GM19467 (cell line): Measurements from ENCODE around the gene RPL41.

Experiments used
- ATAC-seq: cut with Tn5 transposase; IDR thresholded peaks from one replicate; pipeline ENCODE4 v1.9.1; 2021; ENCODE audit warnings: mild to moderate bottlenecking, moderate library complexity; ENCODE audit not compliant: unreplicated experiment

The RPL41 gene

DNA sequence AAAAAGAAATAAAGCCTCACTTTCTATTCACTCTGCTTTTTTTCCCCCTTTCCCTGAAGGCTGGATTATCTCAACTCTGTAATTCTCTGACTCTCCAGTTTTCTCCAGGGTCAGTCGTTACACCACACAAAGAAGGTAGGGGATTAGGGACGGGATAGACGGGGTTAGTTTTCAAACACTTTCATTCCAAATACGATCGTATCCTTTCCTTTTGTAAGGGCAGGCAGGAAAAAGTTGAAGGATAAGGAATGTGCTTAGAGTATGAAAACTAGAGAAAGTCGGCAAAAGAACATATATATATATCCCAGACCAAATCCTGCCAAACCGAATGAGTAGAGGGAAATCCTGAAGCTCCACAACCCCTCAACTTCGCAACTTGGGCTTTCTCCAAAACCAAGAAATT is 11.1 kb downstream of the RPL41 start:
- no peak for ATAC-seq

DNA sequence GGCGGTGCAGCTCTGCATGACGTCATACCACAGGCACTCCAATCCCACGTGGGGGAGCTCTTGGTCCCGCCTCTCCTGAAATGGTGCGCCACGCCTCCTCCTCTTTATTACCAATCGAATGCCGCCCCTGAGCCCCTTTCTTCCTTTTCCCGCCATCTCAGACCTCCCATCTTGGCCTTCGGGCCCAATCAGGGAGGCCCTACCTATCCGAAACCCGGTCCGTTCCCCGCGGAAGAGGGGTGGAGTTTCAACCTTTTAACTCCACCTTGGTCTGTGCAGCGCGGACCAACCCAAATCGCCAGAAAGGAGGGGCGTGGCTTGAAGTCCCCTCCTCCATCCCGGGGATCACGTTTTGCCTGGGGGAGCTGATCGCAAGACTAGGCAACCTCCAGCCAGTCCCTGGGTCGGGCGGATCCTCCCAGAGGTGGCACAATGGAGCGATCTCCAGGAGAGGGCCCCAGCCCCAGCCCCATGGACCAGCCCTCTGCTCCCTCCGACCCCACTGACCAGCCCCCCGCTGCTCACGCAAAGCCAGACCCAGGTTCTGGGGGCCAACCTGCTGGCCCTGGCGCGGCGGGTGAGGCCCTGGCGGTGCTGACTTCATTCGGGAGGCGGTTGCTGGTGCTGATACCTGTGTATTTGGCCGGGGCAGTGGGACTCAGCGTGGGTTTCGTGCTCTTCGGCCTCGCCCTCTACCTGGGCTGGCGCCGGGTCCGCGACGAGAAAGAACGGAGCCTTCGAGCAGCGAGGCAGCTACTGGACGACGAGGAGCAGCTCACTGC is 11.6 kb downstream of the RPL41 start, which contains the start of gene ESYT1:
Gene ESYT1 (plus strand): TSS at position 380 of the 782 bp plus-strand sequence. CDS start 53 bp downstream, at position 433.
- ATAC-seq, result peak; percentile 83

DNA sequence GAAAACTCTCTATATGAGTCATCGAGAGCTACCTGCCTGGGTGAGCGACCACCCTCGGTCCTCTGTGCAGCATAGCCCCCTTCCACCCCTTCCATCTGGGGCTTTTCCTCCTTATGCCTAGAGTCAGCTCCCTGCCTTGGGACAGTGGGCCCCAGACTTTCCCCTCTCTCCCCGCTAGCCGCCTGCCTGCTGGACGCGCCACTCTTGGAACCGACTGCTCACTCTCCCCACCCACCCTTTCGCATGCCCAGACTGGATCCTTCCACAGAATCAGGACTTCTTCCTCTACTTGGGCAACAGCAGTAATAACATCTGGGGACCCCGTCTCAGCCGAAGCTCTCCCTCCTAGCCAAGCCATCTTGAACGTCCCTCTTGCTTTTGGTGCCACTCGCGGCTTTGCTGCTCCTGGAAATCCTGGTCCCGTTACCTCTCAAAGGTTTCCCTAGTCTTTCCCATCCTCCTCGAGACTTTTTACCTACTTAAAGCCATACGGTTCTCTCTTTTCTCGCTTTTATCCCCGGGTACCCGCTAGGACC is 12.3 kb downstream of the RPL41 start:
- no peak for ATAC-seq

DNA sequence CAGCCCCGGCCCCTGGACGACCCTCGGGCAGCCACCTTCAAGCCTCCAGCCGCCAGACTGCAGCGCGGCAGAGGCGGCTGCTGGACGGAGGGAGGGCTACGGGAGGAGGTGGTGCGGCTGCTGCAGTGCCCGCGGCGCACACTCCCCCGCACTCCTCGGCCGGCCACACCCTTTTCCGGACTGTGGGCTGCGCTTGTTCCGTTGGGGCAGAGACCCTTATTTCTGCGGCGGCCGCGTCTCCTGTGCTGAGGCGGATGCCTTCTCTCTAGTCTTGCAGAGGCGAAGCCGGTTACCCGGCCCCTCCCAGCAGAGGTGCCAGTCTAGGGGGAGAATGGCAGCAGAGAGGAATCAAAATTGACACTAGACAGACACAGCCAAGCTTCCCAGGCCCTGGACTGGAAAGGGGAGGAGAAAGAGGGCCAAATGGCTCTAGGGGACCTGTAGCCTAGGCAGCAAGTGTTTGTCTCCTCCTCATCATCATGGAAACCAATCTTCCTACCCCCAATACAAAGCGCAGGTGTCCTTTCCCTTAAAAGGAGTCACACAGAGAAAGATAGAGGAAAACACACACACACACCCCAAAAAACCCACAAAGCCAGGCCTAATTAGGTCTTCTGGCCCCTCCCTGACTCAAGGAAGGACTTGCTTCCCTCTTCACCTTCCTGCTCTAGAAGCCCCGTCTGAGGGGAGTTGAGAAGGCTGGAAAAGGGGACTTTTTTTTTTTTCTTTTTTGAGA is 12.9 kb downstream of the RPL41 start:
- peak; percentile 25 for ATAC-seq

DNA sequence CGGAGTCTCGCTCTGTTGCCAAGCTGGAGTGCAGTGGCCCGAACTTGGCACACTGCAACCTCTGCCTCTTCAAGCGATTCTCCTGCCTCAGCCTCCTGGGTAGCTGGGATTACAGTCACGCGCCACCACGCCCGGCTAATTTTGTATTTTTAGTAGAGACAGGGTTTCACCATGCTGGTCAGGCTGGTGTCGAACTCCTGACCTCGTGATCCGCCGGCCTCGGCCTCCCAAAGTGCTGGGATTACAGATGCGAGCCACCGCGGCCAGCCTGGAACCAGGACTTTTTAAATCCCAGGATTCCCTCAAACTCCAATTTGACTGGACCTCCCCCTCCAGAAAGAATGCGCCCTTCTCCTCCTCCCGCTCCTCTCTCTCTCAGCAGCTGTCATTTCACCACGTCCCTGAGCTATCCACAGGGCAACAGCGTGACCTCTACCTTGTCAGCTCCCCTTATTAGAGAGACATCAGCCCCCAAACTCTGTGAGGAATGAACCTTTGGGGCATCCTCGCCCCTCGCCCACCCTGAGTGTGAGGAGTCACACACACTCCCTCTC is 13.6 kb downstream of the RPL41 start:
- no peak for ATAC-seq

DNA sequence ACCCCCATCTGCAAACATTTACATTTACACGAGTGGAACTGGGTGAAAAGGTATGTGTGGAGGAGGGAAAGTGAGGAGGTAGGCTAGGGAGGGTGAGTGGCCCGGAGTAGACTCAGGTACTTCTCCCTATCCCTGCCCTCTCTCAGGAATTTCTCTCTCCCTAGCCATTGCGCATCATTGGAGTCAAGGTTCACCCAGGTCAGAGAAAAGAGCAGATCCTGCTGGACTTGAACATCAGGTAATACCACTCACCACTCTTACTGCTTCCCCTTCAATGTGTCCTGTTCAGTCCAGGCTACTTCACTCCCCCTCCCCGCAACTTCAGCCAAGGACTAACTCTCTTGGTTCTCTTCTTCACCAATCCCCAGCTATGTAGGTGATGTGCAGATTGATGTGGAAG is 14.4 kb downstream of the RPL41 start:
- no peak for ATAC-seq

DNA sequence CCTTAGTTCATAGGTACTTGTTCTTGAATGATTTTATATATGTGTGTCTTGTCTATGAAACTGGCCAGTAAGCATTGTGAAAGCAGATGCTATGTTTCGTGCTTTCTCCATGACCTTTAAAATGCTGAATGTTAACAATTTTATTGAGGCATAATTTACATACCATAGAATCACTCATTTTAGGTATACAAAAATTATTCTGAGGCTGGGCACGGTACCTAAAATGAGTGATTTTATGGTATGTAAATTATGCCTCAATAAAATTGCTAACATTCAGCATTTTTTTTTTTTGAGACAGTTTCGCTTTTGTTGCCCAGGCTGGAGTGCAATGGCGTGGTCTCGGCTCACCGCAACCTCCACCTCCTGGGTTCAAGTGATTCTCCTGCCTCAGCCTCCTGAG is 18.5 kb downstream of the RPL41 start:
- no peak for ATAC-seq

DNA sequence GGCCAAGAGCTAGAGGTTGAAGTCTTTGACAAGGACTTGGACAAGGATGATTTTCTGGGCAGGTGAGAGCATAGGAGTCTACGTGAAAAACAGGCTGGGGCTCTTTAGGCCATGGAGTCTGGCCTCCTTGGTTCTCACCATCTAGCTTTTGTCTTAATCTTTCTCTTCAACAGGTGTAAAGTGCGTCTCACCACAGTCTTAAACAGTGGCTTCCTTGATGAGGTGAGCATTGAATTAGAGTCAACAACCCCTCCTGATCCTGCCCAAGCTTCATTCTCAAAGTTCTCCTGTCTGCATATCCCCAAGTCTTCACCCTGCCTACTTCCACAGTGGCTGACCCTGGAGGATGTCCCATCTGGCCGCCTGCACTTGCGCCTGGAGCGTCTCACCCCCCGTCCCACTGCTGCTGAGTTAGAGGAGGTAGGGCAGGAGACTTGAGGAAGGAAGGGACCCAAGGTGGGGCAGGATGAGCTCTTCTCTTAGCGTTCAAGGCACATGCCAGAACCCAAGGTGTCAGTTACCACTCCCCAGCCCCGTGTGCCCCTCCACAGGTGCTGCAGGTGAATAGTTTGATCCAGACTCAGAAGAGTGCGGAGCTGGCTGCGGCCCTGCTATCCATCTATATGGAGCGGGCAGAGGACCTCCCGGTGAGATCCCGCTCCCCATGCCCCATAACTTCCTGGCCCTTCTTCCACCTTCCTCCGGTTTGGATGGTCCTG is 21.6 kb downstream of the RPL41 start:
- no peak for ATAC-seq

DNA sequence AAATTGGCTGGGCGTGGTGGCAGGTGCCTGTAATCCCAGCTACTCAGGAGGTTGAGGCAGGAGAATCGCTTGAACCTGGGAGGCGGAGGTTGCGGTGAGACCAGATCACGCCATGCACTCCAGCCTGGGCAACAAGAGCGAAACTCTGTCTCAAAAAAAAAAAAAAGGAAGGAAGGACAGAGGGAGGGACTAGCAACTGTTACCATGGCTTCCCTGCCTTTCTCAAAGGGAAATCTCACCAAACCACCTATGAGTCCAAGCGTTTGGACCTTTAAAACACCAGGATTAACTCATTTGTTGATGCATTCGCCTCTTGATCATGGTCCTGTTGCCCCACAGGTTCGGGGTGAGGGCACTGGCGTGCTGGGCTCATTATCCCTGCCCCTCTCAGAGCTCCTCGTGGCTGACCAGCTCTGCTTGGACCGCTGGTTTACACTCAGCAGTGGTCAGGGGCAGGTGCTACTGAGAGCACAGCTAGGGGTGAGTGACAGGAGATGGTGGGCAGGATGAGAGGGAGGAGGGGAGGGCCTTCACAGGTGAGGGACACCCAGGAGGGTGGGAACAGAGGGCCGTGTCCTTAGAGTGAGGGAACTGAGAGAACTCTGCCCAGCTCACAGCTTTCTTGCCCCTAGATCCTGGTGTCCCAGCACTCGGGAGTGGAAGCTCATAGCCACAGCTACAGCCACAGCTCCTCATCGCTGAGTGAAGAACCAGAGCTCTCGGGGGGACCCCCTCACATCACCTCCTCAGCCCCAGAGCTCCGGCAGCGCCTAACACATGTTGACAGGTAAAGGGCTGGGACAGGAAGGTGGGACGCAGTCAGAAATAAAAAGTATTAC is 25.7 kb downstream of the RPL41 start:
- no peak for ATAC-seq

DNA sequence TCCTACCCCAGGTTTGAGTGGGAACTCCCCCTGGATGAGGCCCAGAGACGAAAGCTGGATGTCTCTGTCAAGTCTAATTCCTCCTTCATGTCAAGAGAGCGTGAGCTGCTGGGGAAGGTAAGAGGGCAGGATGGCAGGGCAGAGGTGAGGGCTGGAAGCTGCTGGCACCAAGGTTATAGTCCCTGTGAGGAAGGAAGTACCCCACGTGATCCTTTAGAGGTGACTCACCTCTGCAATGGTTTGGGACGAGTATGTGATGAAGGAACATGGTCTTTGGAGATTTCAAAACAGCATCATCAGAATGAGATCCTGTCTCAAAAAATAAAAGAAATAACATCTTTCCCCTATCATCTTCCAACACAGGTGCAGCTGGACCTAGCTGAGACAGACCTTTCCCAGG is 26.8 kb downstream of the RPL41 start:
- ATAC-seq, result no peak

DNA sequence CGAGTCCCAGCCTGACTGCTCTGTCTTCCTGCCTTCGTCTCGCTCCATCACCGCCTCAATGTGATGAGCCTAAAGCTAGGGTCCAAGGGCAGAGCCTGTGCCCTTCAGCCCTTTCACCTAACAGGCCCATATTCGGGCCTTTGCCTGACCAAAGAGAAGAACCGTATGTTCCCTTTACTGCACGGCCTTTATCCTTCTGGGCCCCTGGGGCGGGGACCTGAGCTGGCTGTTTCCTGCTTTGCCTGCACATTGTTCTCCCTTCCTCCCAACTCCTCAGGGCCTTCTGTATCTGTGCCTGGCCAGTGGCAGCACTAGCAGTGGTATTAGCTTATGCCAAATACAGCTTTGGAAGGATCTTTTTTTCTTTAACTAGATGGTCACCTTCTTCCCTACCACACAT is 27.4 kb downstream of the RPL41 start:
- ATAC-seq, result no peak

DNA sequence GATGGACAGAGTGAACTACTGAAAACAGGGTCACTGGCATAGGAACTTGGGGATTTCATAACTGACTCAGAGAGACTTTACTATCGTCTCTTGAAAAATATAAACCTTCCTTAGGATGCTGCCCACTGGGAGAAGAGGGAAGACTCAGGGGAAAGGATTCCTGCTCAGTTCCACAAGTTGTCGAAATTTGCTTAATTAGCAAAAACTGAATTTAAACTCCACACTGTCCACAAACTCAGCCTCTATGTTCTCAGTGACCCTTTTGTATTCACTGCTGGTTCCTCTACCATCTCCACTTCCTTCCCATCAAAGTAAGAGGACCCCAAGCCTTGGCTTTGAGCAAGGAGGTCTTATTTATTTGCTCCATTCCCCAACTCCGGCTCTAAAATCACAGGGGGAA is 28.8 kb downstream of the RPL41 start:
- no peak for ATAC-seq

DNA sequence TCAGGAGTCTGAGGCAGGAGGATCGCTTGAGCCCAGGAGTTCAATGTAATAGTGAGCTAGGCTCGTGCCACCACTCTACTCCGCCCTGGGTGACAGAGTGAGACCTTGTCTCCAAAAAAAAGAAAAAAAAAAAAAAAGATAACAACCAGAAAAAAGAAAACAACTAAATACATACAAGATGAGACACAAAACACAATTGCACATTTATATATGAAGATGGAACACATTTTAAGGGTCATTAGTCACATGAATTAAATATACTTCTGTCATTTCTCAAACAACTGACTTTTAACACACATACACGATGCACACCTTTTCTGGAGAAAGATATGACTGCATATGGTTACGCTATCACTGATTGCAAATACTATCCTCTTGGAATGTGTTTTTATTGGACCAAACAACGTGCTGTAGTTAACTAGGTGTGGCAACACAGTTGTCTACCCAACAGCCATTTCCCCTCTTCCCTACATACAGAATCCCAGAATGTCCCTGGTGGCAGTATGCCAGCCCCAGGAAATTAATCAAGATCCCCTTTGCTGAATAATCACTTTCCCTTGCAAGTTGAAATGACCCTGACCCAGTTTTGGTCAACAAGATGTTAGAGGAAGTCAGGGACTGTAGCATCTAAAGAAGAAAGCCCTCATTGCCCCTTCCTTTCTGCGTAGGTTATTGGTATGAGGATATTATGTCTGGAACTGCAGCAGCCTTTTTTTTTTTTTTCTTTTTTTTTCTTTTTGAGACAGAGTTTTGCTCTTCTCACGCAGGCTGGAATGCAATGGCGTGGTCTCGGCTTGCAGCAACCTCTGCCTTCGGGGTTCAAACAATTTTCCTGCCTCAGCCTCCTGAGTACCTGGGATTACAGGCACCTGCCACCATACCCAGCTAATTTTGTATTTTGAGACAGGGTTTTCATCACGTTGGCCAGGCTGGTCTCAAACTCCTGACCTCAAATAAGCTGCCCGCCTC is 30.3 kb downstream of the RPL41 start:
- ATAC-seq, result no peak

DNA sequence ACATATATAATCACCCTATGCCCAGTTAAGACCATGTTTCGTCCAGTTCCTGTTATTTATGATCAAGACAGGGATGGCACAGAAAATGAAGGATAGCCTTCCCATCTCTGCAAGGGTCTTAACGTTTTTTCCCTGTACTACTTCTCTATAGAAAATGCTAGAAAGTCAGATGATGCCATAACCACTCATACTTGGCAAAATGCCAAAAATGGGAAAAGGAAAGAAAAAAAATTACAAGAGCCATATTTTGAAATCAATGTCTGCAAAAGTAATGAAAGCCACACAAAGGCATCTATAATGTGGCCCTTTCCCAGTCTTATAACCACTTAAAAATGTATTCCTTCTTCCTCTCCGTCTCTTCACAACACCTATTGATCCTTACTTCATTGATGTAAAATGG is 34.1 kb downstream of the RPL41 start:
- no peak for ATAC-seq

DNA sequence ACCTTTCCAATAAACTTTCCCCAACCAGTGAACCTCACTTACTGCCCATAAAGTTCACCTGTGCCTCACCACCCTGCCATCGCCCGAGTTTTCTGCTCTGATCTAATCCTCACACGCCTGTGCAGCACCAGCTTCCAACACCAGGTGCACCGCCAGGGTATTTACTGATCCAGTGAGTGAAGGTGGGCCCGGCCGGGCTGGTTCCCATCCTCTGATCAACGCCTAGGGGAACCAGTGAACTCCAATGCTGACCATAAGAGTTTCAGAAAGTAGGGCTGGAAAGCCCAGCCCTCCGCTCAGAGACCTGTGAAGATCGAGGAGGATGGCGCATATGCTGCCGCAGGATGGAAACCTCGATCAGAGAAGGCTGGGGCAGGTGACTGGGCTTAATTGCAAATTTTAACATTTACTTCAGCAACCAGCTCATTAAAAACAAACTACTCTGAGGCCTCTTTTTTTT is 35.3 kb downstream of the RPL41 start:
- peak; percentile 51 for ATAC-seq

DNA sequence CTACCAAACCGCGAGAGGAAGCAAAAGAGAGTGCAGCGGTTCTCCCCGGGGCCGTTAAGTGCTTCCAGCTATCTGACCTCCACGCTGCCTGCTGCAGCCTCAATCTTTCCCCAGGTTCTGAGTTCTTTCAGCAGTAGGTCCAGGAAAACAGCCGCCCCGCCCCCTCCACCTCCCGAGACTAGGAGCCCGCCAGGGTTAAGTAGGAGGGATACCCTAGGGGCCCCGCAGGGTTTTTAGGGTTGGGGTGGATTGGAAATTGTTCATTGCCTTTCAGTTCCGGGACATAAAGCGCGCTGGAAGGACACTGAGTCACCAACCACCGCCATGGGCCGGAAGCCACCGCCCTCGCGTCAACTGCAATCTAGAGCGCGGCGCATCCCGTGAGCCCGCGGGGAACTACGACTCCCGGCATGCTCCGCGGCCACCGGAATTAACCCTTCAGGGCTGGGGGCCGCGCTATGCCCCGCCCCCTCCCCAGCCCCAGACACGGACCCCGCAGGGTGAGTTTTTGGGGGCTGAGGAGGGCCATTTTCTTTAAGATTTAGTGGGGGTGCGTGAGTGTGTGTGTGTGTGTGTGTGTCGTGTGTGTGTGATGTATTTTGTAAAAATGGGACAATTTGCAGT is 35.8 kb downstream of the RPL41 start, which contains the start of gene MYL6B:
Gene MYL6B (plus strand): TSS at position 456 of the 624 bp plus-strand sequence. CDS start 1,332 bp downstream, outside the sequence.
- ATAC-seq, result peak; percentile 70

DNA sequence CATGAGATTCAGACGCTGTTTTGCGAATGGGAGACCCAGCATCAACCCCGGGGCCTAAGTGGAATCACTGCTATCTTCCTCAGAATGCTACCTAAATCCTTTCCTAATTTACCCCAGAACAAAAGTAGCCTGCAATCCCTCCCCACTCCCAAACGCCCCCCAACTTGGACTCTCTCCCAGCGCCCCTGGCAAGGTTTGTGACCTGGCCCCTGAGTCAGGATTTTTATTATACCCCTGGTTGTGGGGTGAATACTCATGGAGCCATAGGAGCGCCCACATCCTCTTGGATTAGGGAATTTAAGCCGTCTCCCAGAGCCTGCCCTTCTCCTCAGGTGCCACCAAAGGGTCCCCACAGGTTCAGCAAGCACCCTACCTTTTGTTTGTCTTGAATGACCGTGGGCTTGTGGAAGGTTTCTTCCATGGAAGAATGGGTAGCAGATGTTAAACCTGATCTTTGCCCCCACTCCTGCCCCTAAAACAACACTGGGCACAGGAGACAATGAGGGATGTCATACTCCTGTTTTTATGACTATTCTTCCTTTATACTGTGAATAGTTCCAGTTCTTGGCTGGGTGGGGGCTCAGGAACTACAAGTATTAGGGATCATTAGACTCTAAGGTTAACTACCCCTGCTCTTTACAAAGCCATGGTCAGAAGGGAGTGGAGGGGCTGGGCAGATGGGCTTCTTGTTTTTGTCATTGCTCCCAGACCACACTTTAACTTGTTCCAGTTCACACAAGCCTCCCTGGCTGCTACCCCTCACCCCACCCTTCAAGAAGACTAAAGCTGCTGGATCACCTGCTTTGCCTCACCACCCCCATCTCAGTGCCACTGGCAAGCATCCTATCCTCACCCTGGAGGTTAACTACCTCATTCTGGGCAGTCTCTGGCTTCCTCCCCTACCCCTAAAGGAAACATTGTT is 36.6 kb downstream of the RPL41 start:
- no peak for ATAC-seq
